NK-92 treated with Interleukin-12 subunit alpha and Interleukin-12 subunit beta, amount 100 ng/mL, for 24 hours (cell line): ENCODE results near the gene UBASH3A.
"Not testable (repeated sequence)": the region's sequence is repeated elsewhere in the genome, so short reads cannot be mapped to it uniquely, and the experiment has no call there.

Source experiments
- DNase-seq: peaks from one replicate; lab custom pipeline; 2025; lab: John Stamatoyannopoulos, UW

The UBASH3A gene

DNA sequence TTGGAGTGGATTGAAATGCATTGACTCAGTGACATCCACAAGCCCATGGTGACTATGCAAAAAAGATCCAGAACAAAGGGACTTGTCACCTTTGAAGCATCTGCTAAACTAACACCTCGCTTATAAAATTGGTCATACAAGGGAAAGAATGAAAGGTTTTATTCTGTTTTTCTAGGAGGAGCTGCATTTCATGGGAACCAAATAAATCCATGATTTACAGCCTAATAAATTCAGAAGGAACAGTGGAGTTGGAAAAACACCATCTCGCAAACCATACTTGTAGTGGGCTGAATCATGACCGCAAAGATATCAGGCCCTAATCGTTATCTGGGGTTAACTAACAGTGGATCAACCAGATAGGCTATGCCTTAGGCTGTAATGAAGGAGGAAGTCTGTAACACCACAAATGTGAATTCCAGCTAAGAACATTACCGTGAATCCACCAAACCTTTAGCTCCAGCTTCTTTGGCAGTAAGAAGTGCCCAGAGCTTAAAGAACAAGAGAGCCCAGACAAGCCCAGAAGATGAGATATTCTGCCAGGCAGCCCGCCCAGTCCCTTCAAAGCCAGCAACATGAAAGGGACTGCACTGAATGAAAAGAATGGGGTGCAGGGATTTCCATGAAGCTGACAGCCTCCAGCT lies 64.9 kb downstream of the UBASH3A start:
- no peak for DNase-seq

DNA sequence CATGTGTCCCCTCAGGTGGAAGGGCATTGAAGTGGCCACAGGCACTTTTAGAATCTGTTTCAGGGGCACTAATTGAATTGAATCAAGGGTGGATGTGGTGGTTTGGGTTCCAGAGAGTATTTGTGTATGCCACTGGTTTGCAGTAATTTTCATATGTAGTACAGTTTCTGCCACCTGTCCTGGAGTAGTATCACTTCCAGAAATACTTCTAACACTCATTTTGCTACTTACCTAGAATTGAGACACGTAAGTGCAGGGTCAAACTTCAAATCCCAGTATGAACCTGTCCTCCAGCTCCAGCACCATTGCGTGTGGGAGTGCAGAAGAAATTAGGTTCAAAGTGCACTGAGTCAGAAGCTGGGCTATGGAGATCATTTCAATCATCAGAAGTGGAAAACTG lies 65.6 kb downstream of the UBASH3A start:
- DNase-seq, result no peak

DNA sequence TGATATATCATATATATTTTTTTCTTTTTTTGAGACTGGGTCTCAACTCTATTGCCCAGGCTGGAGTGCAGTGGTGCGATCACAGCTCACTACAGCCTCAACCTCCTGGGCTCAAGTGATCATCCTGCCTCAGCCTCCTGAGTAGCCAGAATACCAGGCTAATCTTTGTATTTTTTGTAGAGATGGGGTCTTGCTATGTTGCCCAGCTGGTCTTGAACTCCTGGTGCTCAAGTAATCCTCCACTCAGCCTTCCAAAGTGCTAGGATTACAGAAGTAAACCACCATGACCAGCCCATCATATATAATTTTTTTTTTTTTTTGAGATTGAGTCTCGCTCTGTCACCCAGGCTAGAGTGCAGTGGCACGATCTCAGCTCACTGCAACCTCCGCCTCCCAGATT lies 66.0 kb downstream of the UBASH3A start:
- DNase-seq, result not testable (repeated sequence)

DNA sequence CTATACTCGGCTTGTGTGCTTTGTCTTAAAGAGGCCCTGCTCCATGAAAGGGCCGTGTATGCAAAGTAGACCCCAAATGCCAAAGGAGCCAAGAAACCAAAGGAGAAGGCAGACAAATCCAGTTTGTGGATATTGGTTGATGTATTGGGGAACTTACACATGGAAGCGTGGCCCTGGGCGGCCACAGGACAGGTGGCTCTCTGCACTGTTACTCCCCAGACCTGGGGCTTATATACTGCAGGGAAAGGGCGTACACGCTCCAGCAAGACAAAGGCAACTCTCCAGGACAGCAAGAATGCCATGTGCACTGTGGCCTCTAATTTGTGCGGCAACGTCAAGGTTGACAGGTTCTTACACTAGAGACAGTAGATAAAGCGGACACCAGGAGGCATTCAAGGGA lies 67.5 kb downstream of the UBASH3A start:
- DNase-seq, result no peak

- DNase-seq, result no peak
These were observed 68.1 kb downstream of the UBASH3A start for GRCh38 chr21:42471716-42472330.

- no peak for DNase-seq
These were observed 68.8 kb downstream of the UBASH3A start for GRCh38 chr21:42472521-42472920.

DNA sequence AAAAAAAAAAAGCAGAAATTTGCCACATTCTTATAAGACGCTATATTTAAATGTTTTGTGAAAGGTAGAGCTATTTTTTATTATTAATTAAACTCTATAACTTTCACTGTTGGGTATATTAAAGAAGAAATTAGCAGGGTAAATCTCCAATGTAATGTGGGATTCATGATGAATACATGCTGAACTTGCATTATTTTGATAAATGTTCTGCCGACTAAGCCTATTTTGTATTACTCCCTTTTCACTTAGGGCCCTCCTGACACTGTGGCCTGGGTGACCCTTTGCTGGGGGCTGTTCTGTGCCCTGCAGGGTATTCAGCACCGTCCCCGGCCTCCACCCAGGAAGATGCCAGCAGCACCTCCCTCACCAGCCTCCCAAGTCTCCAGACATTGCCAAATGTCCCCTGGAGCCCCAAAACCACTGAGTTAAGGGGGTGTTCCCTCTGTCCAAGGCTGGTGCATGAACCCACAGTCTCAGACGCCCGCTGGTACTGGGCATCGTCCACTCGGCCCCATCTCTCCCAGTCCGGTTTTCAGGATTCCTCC lies 69.9 kb downstream of the UBASH3A start:
- no peak for DNase-seq

GRCh38 chr21:42474043-42474831 lies 70.5 kb downstream of the UBASH3A start:
- DNase-seq, result no peak

DNA sequence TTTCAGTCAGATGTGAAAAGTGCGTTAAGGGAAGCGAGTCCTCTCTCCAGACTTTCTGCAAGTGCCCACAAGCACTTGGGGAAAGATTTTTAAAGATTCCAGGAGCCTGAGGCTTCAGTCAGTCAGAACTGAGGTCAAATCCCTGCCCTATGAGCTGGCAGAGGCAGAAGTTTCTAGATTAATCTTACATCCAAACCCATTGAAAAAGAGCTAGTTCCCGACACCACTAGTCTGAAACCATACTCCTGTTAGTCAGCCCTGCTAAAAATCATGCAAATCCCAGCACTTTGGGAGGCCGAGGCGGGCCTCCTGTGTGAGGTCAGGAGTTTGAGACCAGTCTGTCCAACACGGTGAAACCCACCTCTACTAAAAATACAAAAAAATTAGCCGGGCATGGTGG lies 71.3 kb downstream of the UBASH3A start:
- no peak for DNase-seq

- no peak for DNase-seq
These were observed 72.1 kb downstream of the UBASH3A start for GRCh38 chr21:42475526-42476387.

- DNase-seq, result no peak
These were observed 73.0 kb downstream of the UBASH3A start for GRCh38 chr21:42476388-42477331.

- DNase-seq, result no peak
These were observed 74.8 kb downstream of the UBASH3A start for GRCh38 chr21:42478504-42478903.

DNA sequence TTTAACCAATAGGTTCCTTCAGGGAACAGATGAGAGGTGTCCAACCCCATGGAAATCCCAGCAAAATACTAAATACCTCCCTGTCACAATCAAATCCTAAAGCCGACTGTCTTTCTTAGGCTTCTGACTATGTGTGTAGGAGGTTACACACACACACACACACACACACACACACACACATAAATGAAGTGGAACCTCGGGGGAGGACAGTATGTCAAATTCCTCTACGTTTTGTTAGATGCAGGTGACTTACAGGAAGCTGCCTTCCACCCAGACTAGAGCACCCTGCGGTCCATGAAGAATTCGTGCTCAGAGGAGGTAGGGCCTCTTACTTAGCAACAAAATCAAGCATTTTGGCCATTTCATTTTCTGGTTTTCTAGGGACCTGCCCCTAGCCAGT lies 75.9 kb downstream of the UBASH3A start:
- DNase-seq, result no peak

- DNase-seq, result no peak
These were observed 77.0 kb downstream of the UBASH3A start for GRCh38 chr21:42480736-42481135.

DNA sequence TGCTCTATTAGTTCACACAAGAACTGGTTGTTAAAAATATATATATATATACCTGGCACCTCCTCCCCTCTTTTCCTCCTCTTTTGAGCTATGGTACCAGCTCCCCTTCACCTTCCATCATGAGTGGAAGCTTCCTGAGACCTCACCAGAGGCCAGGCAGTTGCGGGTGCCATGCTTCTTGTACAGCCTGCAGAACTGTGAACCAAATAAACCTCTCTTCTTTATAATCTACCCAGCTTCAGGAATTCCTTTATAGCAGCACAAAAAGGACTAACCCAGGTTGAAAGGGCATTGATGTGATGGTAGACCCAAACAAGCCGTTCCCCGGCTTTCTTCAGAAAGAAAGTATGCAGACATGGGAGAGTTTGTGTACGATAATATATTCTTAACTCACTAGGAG lies 77.5 kb downstream of the UBASH3A start:
- no peak for DNase-seq

DNA sequence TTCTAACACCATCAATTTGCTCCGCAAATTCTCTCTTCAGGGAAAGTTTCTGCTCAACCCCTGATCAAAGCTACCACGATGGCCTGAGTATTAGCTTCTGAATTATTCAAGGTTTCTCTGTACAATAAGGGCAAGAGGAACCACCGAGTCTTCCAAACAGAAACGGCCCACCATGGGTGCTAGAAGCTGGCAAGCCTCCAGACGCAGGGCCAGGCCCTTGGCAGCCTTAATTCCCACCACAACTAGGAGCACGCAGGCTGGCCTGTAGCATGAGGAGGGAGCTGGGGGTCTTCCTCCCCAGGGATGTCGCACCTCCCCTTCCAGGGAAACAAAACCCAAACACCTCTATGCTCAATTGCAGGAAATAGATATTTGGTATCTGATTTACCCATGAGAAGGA lies 81.3 kb downstream of the UBASH3A start:
- DNase-seq, result no peak

GRCh38 chr21:42486072-42486471 lies 82.4 kb downstream of the UBASH3A start:
- no peak for DNase-seq

DNA sequence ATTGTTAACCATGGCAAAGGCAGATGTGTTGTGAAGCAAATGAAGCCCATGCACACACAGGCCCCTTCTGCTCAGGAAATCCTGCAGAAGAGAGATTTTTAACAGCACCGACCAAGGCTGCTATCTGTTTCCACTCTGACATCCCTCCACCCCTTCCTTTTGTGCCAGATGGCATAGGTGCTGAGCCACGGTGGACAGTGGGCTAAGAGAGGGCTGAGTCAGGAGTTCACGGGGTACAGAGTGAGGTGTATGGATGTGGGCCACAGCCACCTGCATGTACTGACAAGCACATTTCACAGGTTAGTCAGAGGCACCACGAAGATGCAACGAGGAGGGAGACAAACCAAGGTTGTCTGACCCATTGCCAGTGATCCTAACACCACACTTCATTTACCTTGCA lies 82.8 kb downstream of the UBASH3A start:
- no peak for DNase-seq

DNA sequence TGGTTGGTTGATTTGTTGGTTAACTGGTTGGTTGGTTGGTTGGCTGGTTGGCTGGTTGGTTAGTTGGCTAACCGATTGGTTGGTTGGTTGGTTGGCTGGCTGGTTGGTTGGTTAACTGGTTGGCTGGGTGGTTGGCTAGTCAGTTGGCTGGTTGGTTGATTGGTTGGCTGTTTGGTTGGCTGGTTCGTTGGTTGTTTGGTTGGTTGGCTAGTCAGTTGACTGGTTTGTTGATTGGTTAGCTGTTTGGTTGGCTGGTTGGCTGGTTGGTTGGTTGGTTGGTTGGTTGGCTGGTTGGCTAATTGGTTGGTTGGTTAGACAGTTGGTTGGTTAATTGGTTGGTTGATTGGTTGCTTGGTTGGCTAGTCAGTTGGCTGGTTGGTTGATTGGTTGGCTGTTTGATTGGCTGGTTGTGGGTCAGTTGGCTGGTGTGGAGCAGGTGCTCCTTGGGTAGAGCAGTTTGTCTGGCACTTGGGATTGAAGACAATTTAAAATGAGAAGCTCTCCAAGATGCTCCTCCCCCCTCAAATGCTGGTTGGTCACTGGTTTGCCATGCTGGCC lies 85.4 kb downstream of the UBASH3A start:
- DNase-seq, result no peak

DNA sequence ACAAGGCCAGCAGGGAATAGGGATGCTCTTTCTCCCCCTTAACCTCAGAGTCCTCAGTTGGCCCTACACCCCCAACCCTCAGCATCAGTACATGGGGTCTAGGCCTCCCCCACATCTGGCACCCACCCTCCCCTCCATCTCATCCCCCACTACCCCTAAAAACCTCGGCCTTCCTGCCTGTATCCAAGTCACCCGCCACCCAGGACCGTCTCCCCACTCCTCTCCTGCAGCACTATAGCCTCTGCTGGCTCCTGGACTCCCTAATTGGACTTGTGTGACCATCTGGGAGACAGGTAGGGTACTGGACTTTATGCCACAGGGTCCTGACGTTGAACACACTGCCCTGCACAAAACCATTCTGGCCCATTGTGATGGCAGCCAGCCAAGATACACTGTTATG lies 86.3 kb downstream of the UBASH3A start:
- DNase-seq, result no peak

GRCh38 chr21:42490720-42491119 lies 87.0 kb downstream of the UBASH3A start:
- DNase-seq, result no peak
